Esophagus muscularis mucosa (tissue), 3 donors: ENCODE measurements around the gene SYT10.

Source experiments
- POLR2A ChIP-seq: fragments of 450-650 bp; IDR thresholded peaks from one replicate; pipeline ENCODE4 v1.6.1; 2017; ENCODE audit warnings: antibody characterized with exemption, moderate library complexity, mild to moderate bottlenecking, low read depth
- TF ChIP-seq, protein P1 (sequence below), 3 experiments: fragments of 200-600 bp in 2 of 3; fragments of 450-650 bp in 1 of 3; sonication (generic) in 2 of 3; IDR thresholded peaks; one replicate each; pipeline ENCODE4 v1.5.1; 2017 to 2019; ENCODE audit warnings: antibody characterized with exemption in 3 of 3, mild to moderate bottlenecking in 2 of 3, moderate library complexity in 1 of 3

DNA sequence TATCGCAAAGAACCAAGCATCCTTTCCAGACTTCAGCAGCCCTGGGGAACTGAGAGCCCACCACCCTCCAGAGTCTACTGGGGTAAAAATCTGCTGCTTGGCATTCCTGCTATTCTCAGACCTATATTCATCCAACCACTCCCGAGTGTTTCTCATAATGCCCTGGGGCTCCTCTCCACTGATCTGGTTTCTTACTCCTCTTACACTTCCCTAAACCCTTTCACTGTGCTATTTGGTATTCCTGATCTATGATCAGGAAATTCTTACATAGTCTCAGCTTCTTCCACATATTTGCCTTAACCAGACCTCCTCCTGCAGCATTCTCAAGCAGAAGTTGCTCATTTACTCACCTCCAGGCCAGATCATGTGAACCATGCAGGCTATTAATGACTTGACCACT lies 82.4 kb downstream of the SYT10 start:
- no peak for TF ChIP-seq POLR2A
- TF ChIP-seq, protein P1, sequence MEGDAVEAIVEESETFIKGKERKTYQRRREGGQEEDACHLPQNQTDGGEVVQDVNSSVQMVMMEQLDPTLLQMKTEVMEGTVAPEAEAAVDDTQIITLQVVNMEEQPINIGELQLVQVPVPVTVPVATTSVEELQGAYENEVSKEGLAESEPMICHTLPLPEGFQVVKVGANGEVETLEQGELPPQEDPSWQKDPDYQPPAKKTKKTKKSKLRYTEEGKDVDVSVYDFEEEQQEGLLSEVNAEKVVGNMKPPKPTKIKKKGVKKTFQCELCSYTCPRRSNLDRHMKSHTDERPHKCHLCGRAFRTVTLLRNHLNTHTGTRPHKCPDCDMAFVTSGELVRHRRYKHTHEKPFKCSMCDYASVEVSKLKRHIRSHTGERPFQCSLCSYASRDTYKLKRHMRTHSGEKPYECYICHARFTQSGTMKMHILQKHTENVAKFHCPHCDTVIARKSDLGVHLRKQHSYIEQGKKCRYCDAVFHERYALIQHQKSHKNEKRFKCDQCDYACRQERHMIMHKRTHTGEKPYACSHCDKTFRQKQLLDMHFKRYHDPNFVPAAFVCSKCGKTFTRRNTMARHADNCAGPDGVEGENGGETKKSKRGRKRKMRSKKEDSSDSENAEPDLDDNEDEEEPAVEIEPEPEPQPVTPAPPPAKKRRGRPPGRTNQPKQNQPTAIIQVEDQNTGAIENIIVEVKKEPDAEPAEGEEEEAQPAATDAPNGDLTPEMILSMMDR (IDR thresholded peaks at IDR 0.05), result no peak
